Stimulated activated CD4-positive, alpha-beta T cell treated with anti-CD3 and anti-CD28 coated beads, TNF-alpha, amount 100 ng/mL, for 1 hour (primary cell): Measurements from ENCODE around the gene TSPAN9.

Experiments used
- DNase-seq, 3 donors: peaks; one replicate each; pipeline ENCODE4 v3.0.0-alpha.2; 2020; ENCODE audit warnings: low read depth in 3 of 3, low spot score in 1 of 3

The TSPAN9 gene

GRCh38 chr12:3243376-3244084 is 166.4 kb downstream of the TSPAN9 start:
- DNase-seq, result no peak

GRCh38 chr12:3244219-3244750 is 167.1 kb downstream of the TSPAN9 start:
- DNase-seq, result no peak

GRCh38 chr12:3246253-3246652 is 169.1 kb downstream of the TSPAN9 start:
- DNase-seq, result no peak

- DNase-seq, result no peak
These were observed 169.9 kb downstream of the TSPAN9 start for GRCh38 chr12:3247077-3247476.

- DNase-seq, result no peak
These were observed 170.5 kb downstream of the TSPAN9 start for GRCh38 chr12:3247629-3248161.

- no peak for DNase-seq
These were observed 172.1 kb downstream of the TSPAN9 start for GRCh38 chr12:3249081-3249800.

- DNase-seq, result no peak
These were observed 172.9 kb downstream of the TSPAN9 start for GRCh38 chr12:3250034-3250433.

GRCh38 chr12:3250576-3250975 is 173.4 kb downstream of the TSPAN9 start:
- no peak for DNase-seq

- no peak for DNase-seq
These were observed 173.9 kb downstream of the TSPAN9 start for GRCh38 chr12:3251067-3251466.

- no peak for DNase-seq
These were observed 174.5 kb downstream of the TSPAN9 start for GRCh38 chr12:3251691-3252090.

- no peak for DNase-seq
These were observed 175.3 kb downstream of the TSPAN9 start for GRCh38 chr12:3252450-3252891.

- DNase-seq, result no peak
These were observed 176.6 kb downstream of the TSPAN9 start for GRCh38 chr12:3253682-3254275.

GRCh38 chr12:3255057-3255456 is 177.9 kb downstream of the TSPAN9 start:
- no peak for DNase-seq

- no peak for DNase-seq
These were observed 179.0 kb downstream of the TSPAN9 start for GRCh38 chr12:3256103-3256631.

GRCh38 chr12:3257411-3257810 is 180.2 kb downstream of the TSPAN9 start:
- DNase-seq, result no peak

GRCh38 chr12:3259973-3260372 is 182.8 kb downstream of the TSPAN9 start:
- no peak for DNase-seq

- no peak for DNase-seq
These were observed 184.7 kb downstream of the TSPAN9 start for GRCh38 chr12:3261782-3262359.

- DNase-seq, result no peak
These were observed 185.3 kb downstream of the TSPAN9 start for GRCh38 chr12:3262470-3262869.

GRCh38 chr12:3263282-3263681 is 186.1 kb downstream of the TSPAN9 start:
- no peak for DNase-seq

- DNase-seq, result no peak
These were observed 187.1 kb downstream of the TSPAN9 start for GRCh38 chr12:3263939-3264922.
